H1 (cell line): ENCODE measurements around the gene PDE8B. TPM values are rescaled to one million over a fixed set of nuclear protein-coding genes. Genes with fewer than 3 reads are reported as not detected.

Experiments used
- CTCF ChIA-PET: fragments of 300-600 bp; sonication (Branson Sonifier 250); formaldehyde crosslinking; loops from one replicate; lab custom pipeline; 2021; ENCODE audit not compliant: partially characterized antibody; lab: Charles Lee
- POLR2A ChIA-PET: fragments of 300-600 bp; sonication (Branson Sonifier 250); formaldehyde crosslinking; loops from one replicate; lab custom pipeline; 2021; ENCODE audit warnings: inconsistent platforms; ENCODE audit not compliant: partially characterized antibody; lab: Charles Lee
- DNase-seq, 2 experiments: peaks; one replicate each; pipeline versions ENCODE4 v3.0.0 to v3.0.0-alpha.2; 2010 to 2022; ENCODE audit warnings: low spot score in 2 of 2, low read depth in 1 of 2, mixed read lengths in 1 of 2
- FAIRE-seq: peaks from 2 replicates; lab custom pipeline; 2011; peaks lifted over from hg19 to GRCh38; lab: Jason Lieb, UNC
- H2AFZ ChIP-seq: 2 replicates; pipeline ENCODE4 v1.8.1; 2012; ENCODE audit warnings: low read length, inconsistent platforms
- H2AK5ac ChIP-seq: 2 replicates; pipeline ENCODE4 v1.6.1; 2013; ENCODE audit warnings: low read depth, low read length
- H2BK120ac ChIP-seq: replicated peaks from 2 replicates; pipeline ENCODE3; 2013; ENCODE audit warnings: low read depth, low read length, inconsistent platforms
- H2BK12ac ChIP-seq: 2 replicates; pipeline ENCODE4 v1.6.1; 2013; ENCODE audit warnings: low read depth, low read length
- H2BK15ac ChIP-seq: 2 replicates; pipeline ENCODE4 v1.6.1; 2013; ENCODE audit warnings: low read length
- H2BK20ac ChIP-seq: 2 replicates; pipeline ENCODE4 v1.6.1; 2013; ENCODE audit warnings: low read length
- H2BK5ac ChIP-seq: 2 replicates; pipeline ENCODE4 v1.6.1; 2013; ENCODE audit warnings: low read depth, low read length
- H3K14ac ChIP-seq: 2 replicates; pipeline ENCODE4 v1.6.1; 2013; ENCODE audit warnings: inconsistent platforms; ENCODE audit not compliant: insufficient read length
- H3K18ac ChIP-seq: 2 replicates; pipeline ENCODE4 v1.6.1; 2013; ENCODE audit warnings: low read length; ENCODE audit errors: extremely low read depth
- H3K23ac ChIP-seq: 2 replicates; pipeline ENCODE4 v1.6.1; 2013; ENCODE audit warnings: inconsistent platforms; ENCODE audit not compliant: insufficient read length
- H3K23me2 ChIP-seq: 2 replicates; pipeline ENCODE4 v1.6.1; 2013; ENCODE audit warnings: low read depth, low read length
- H3K27ac ChIP-seq: 2 replicates; pipeline ENCODE4 v1.6.1; 2011; ENCODE audit warnings: low read depth, low read length, inconsistent platforms
- H3K27me3 ChIP-seq, 4 experiments: replicated peaks in 1 of 4; 1 replicate in 1 of 4; 2 replicates in 3 of 4; pipeline versions ENCODE4 v1.6.1 to v1.8.1; 2011 to 2013; ENCODE audit warnings: low read length in 3 of 4, mild to moderate bottlenecking in 3 of 4, inconsistent platforms in 2 of 4, mixed read lengths in 2 of 4, moderate library complexity in 1 of 4; ENCODE audit not compliant: control insufficient read depth in 3 of 4, insufficient read depth in 3 of 4; ENCODE audit errors: extremely low read depth in 1 of 4
- H3K36me3 ChIP-seq, 4 experiments: 2 replicates each; pipeline versions ENCODE4 v1.6.1 to v1.8.1; 2011 to 2013; ENCODE audit warnings: mild to moderate bottlenecking in 4 of 4, low read length in 3 of 4, moderate library complexity in 2 of 4, control low read depth in 1 of 4, inconsistent platforms in 1 of 4; ENCODE audit not compliant: insufficient read depth in 4 of 4, control insufficient read depth in 2 of 4
- H3K4ac ChIP-seq: replicated peaks from 2 replicates; pipeline ENCODE3; 2013; ENCODE audit warnings: low read length, low read depth, mixed read lengths, inconsistent platforms; ENCODE audit not compliant: insufficient read length
- H3K4me1 ChIP-seq, 4 experiments: replicated peaks in 1 of 4; 1 replicate in 1 of 4; 2 replicates in 3 of 4; pipeline versions ENCODE4 v1.6.1 to v1.8.1; 2011 to 2013; ENCODE audit warnings: low read length in 3 of 4, inconsistent platforms in 2 of 4, mixed read lengths in 1 of 4; ENCODE audit not compliant: insufficient read depth in 4 of 4, control insufficient read depth in 3 of 4
- H3K4me2 ChIP-seq, 2 experiments: 2 replicates each; pipeline versions ENCODE4 v1.6.1 to v1.8.1; 2011 to 2013; ENCODE audit warnings: low read depth in 2 of 2, low read length in 2 of 2, control low read depth in 1 of 2, inconsistent platforms in 1 of 2, mild to moderate bottlenecking in 1 of 2; ENCODE audit not compliant: insufficient read depth in 1 of 2
- H3K4me3 ChIP-seq, 4 experiments: fragments of 200-600, 300-600 bp in 1 of 4; sonication (generic), shearing (Covaris generic), sonication (Bioruptor Twin) in 1 of 4; 2 replicates each; pipeline versions ENCODE4 v1.5.1 to v1.8.1; 2011 to 2016; ENCODE audit warnings: low read length in 4 of 4, low read depth in 3 of 4, control low read depth in 2 of 4, inconsistent platforms in 2 of 4, mild to moderate bottlenecking in 2 of 4, mixed read lengths in 1 of 4, moderate library complexity in 1 of 4; ENCODE audit not compliant: insufficient read depth in 2 of 4; ENCODE audit errors: extremely low read depth in 1 of 4
- H3K56ac ChIP-seq: replicated peaks from 2 replicates; pipeline ENCODE3; 2013; ENCODE audit warnings: low read depth, mild to moderate bottlenecking, mixed read lengths, low read length, inconsistent platforms; ENCODE audit not compliant: insufficient read length
- H3K79me1 ChIP-seq: 2 replicates; pipeline ENCODE4 v1.6.1; 2013; ENCODE audit warnings: low read depth, low read length, control low read depth
- H3K79me2 ChIP-seq, 2 experiments: 2 replicates each; pipeline versions ENCODE4 v1.6.1 to v1.8.1; 2012 to 2013; ENCODE audit warnings: low read length in 2 of 2, mild to moderate bottlenecking in 2 of 2, inconsistent platforms in 1 of 2; ENCODE audit not compliant: insufficient read depth in 2 of 2, control insufficient read depth in 1 of 2
- H3K9ac ChIP-seq, 4 experiments: replicated peaks in 1 of 4; 1 replicate in 1 of 4; 2 replicates in 3 of 4; pipeline versions ENCODE4 v1.6.1 to v1.8.1; 2011 to 2013; ENCODE audit warnings: low read depth in 3 of 4, low read length in 3 of 4, control low read depth in 2 of 4, mild to moderate bottlenecking in 2 of 4, moderate library complexity in 2 of 4, inconsistent platforms in 1 of 4; ENCODE audit errors: extremely low read depth in 1 of 4
- H3K9me3 ChIP-seq, 2 experiments: 2 replicates each; pipeline versions ENCODE4 v1.6.1 to v1.8.1; 2012 to 2013; ENCODE audit warnings: mild to moderate bottlenecking in 2 of 2, moderate library complexity in 2 of 2, control low read depth in 1 of 2, inconsistent platforms in 1 of 2, low read depth in 1 of 2, low read length in 1 of 2, mixed read lengths in 1 of 2; ENCODE audit not compliant: insufficient read depth in 2 of 2
- H4K20me1 ChIP-seq, 2 experiments: replicated peaks in 1 of 2; 2 replicates each; pipeline versions ENCODE3 to v1.8.1; 2011 to 2013; ENCODE audit warnings: inconsistent platforms in 2 of 2, low read length in 2 of 2, mild to moderate bottlenecking in 1 of 2; ENCODE audit not compliant: insufficient read depth in 2 of 2, control insufficient read depth in 1 of 2
- H4K5ac ChIP-seq: 2 replicates; pipeline ENCODE4 v1.6.1; 2013; ENCODE audit warnings: low read length, low read depth, mixed read lengths, inconsistent platforms; ENCODE audit not compliant: insufficient read length
- H4K8ac ChIP-seq: 2 replicates; pipeline ENCODE4 v1.8.0; 2013; ENCODE audit warnings: mild to moderate bottlenecking, moderate library complexity, low read length, inconsistent platforms; ENCODE audit not compliant: insufficient read depth; ENCODE audit errors: extremely low read depth
- H4K91ac ChIP-seq: replicated peaks from 2 replicates; pipeline ENCODE3; 2013; ENCODE audit warnings: low read length, mixed read lengths, inconsistent platforms; ENCODE audit not compliant: insufficient read length
- CEBPB ChIP-seq: IDR thresholded peaks from 2 replicates; pipeline ENCODE4 v1.6.1; 2012; ENCODE audit warnings: low read depth, low read length
- EZH2 ChIP-seq: fragments of 200-600 bp; sonication (generic); IDR thresholded peaks from 2 replicates; pipeline ENCODE4 v1.7.1; 2012; ENCODE audit warnings: low read depth, mild to moderate bottlenecking, moderate library complexity, low read length, inconsistent platforms; ENCODE audit not compliant: severe bottlenecking
- GABPA ChIP-seq: IDR thresholded peaks from 2 replicates; pipeline ENCODE4 v1.6.1; 2011; ENCODE audit warnings: mild to moderate bottlenecking, low read length, moderate library complexity, borderline replicate concordance; ENCODE audit not compliant: insufficient read depth
- MAX ChIP-seq: IDR thresholded peaks from 2 replicates; pipeline ENCODE4 v1.6.1; 2012; ENCODE audit warnings: inconsistent platforms
- POU5F1 ChIP-seq: IDR thresholded peaks from 2 replicates; pipeline ENCODE4 v1.6.1; 2011; ENCODE audit warnings: low read depth, mild to moderate bottlenecking, low read length, moderate library complexity
- SUZ12 ChIP-seq: fragments of 200-600 bp; sonication (generic); IDR thresholded peaks from 2 replicates; pipeline ENCODE4 v1.6.1; 2012; ENCODE audit warnings: mild to moderate bottlenecking, inconsistent platforms, low read length, moderate library complexity, mixed read lengths
- ZNF274 ChIP-seq: IDR thresholded peaks from 2 replicates; pipeline ENCODE4 v1.7.0; 2012; ENCODE audit warnings: low read length, borderline replicate concordance; ENCODE audit errors: extremely low read depth
- WGBS, 2 experiments: shearing (Covaris generic) in 1 of 2; methylation state at CpG; one replicate each; pipeline versions ENCODE4 v1.1.6 to v1.1.7; 2013 to 2015; ENCODE audit warnings: low lambda C conversion rate in 2 of 2, mixed read lengths in 2 of 2, inconsistent platforms in 1 of 2, low coverage in 1 of 2, missing lambda C conversion rate in 1 of 2; ENCODE audit not compliant: insufficient replicate concordance in 2 of 2, insufficient coverage in 1 of 2, insufficient read length in 1 of 2; ENCODE audit errors: extremely low coverage in 1 of 2, missing lambda C conversion rate in 1 of 2; 5-methylcytosine and 5-hydroxymethylcytosine counted together
- polyA plus RNA-seq, 7 experiments: library from polyadenylated mRNA; depleted of rRNA in 3 of 7; stranded (reverse) in 5 of 7; unstranded in 2 of 7; fragments of >200 nt in 5 of 7; fragments of 200-250 nt in 2 of 7; gene quantifications; 1 replicate in 5 of 7; 2 replicates in 1 of 7; 4 replicates in 1 of 7; pipeline versions ENCODE4 v1.2.1 to v1.2.3, GENCODE V29; 2011 to 2013; ENCODE audit warnings: missing spikeins in 2 of 7, mixed read lengths in 2 of 7
- total RNA-seq: library from RNA; stranded (reverse); fragmentation: NEBNext Ultra II Directional; extraction: Animal tissue kit (Norgen Biotek cat#: 25700); gene quantifications from 2 replicates; pipeline ENCODE4 v1.2.1, GENCODE V29; 2021

The PDE8B gene
- total and polyA plus RNA-seq, 2 of the 8 experiments (the other 6 are each of a cell fraction or from before 2014, with no cell fraction given), result 0.32 to 1.1 TPM

GRCh38 chr5:77209495-77210090 lies 887 bp upstream of the PDE8B start:
- Histone ChIP-seq H3K9me3 (no peaks in the 10 kb centered on the region), H4K8ac (no peak overlapping the region; the same call in 1 of the 2 replicates), H3K27me3 (peaks cover 15 to 51% (median 40%) of the 10 kb centered on the region in 4 experiments), H3K18ac (no peak overlapping the region), H4K91ac (no peak overlapping the region), H3K14ac (no peak overlapping the region), H2BK120ac (no peak overlapping the region), H3K36me3 (no peaks in the 10 kb centered on the region; a peak in 1 of 8 replicates), H2AFZ (no peak overlapping the region), H2BK20ac (no peak overlapping the region), H3K79me2 (no peaks in the 10 kb centered on the region), H3K79me1 (no peaks in the 10 kb centered on the region), H3K4me3 (peak overlapping the region in 2 of 4 experiments; percentile 54 to 74; a peak in 3 of 8 replicates), H3K56ac (no peak overlapping the region), H3K4me1 (peaks cover 3 to 6% (median 5%) of the 10 kb centered on the region in 4 experiments; a peak in 3 of 7 replicates), H4K5ac (no peak overlapping the region), H3K27ac (no peak overlapping the region), H3K4ac (no peak overlapping the region), H2BK5ac (no peak overlapping the region), H2AK5ac (no peak overlapping the region), H3K4me2 (peak overlapping the region; percentile 80 to 87), H3K23ac (no peak overlapping the region), H3K9ac (no peak overlapping the region), H2BK12ac (no peak overlapping the region), H2BK15ac (no peak overlapping the region), H3K23me2 (peaks cover 10% of the 10 kb centered on the region; the same call in 1 of the 2 replicates), H4K20me1 (no peaks in the 10 kb centered on the region)
- WGBS, 2 experiments, result 62% methylated on average over 14 of the region's 14 CpGs; no CpG with 5 or more reads in 1 of the 2 experiments
- POLR2A ChIA-PET, result no interaction called here
- CTCF ChIA-PET, result interaction anchor here (0.6 to 1.5 kb wide), 2 partner anchors 9 to 98 kb away, joined by 3 to 8 read pairs; no protein-coding TSS in a partner anchor
- DNase-seq, result no peak
- FAIRE-seq, result no peak
- TF ChIP-seq GABPA (no peak), CEBPB (no peak), ZNF274 (no peak), EZH2 (peak; percentile 63), MAX (no peak), SUZ12 (peak; percentile 63; the same call in 1 of the 2 replicates), POU5F1 (no peak)
